ENCODE data around the gene KRTAP4-1.

DNA sequence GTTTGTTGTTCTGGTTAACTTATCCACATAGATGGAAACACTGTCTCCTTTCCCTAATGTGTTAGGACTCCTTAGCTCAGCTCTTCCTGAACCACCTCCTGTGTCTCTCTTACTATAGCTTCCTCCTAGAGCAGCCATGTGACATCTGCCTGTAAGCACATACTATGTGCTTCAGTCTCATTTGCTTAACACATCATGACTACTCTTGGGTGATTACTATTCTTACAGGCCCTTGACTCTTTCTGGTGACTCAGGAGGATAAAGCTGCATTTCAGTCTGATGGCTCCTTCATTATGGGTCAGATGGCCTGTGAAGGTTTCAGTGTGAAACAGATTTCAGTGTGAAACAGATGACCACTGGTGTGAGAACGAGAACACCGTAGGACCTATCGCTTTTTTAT is 6.4 kb downstream of the KRTAP4-1 start:
- TF ChIP-seq POLR2AphosphoS5 (IDR thresholded peaks at IDR 0.05) (no peak), POLR2A (IDR thresholded peaks at IDR 0.05) (no peak)
- TF ChIP-seq, protein P1, sequence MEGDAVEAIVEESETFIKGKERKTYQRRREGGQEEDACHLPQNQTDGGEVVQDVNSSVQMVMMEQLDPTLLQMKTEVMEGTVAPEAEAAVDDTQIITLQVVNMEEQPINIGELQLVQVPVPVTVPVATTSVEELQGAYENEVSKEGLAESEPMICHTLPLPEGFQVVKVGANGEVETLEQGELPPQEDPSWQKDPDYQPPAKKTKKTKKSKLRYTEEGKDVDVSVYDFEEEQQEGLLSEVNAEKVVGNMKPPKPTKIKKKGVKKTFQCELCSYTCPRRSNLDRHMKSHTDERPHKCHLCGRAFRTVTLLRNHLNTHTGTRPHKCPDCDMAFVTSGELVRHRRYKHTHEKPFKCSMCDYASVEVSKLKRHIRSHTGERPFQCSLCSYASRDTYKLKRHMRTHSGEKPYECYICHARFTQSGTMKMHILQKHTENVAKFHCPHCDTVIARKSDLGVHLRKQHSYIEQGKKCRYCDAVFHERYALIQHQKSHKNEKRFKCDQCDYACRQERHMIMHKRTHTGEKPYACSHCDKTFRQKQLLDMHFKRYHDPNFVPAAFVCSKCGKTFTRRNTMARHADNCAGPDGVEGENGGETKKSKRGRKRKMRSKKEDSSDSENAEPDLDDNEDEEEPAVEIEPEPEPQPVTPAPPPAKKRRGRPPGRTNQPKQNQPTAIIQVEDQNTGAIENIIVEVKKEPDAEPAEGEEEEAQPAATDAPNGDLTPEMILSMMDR (IDR thresholded peaks at IDR 0.05) = no peak

All from prostate gland (tissue), 2 donors.